Vagina (tissue), 2 donors: ENCODE results near the gene PMF1. TPM values are rescaled to one million over a fixed set of nuclear protein-coding genes. Genes with fewer than 3 reads are reported as not detected.
A peak's percentile ranks its signal among the peaks of the same experiment; 100 is the strongest.

Experiments used
- DNase-seq, 2 donors: peaks; one replicate each; pipeline ENCODE4 v3.0.0-alpha.2; 2017; ENCODE audit errors: extremely low spot score in 2 of 2
- H3K27ac ChIP-seq: fragments of 200-600 bp; sonication (generic); one replicate; pipeline ENCODE4 v1.5.1; 2019
- H3K27me3 ChIP-seq: fragments of 200-600 bp; sonication (generic); one replicate; pipeline ENCODE4 v1.5.1; 2019
- H3K36me3 ChIP-seq, 2 donors: fragments of 200-600 bp; sonication (generic); one replicate each; pipeline ENCODE4 v1.5.1; 2017 to 2019
- H3K4me1 ChIP-seq: fragments of 200-600 bp; sonication (generic); one replicate; pipeline ENCODE4 v1.5.1; 2019
- H3K4me3 ChIP-seq, 2 donors: fragments of 200-600 bp; sonication (generic); 1 replicate in 1 of 2; 2 replicates in 1 of 2; pipeline ENCODE4 v1.5.1; 2016 to 2019
- H3K9me3 ChIP-seq: fragments of 200-600 bp; sonication (generic); one replicate; pipeline ENCODE4 v1.5.1; 2019
- POLR2A ChIP-seq, 2 donors: fragments of 450-650 bp; IDR thresholded peaks; one replicate each; pipeline ENCODE4 v1.6.1; 2017; ENCODE audit warnings: antibody characterized with exemption in 2 of 2, mild to moderate bottlenecking in 2 of 2, moderate library complexity in 2 of 2
- POLR2AphosphoS5 ChIP-seq, 2 donors: sonication (generic); formaldehyde crosslinking; IDR thresholded peaks; one replicate each; pipeline ENCODE4 v1.9.0; 2017; ENCODE audit warnings: antibody characterized with exemption in 2 of 2, mild to moderate bottlenecking in 2 of 2, low read depth in 1 of 2; ENCODE audit not compliant: insufficient read depth in 1 of 2
- intact Hi-C: fragments of 100-400 bp; cut with DNase I; formaldehyde crosslinking; loops from one replicate; pipeline ENCODE4 v1.15.1; 2023
- total RNA-seq: library from RNA; depleted of rRNA; stranded (reverse); fragments of >200 nt; gene quantifications from one replicate; pipeline ENCODE4 v1.2.3, GENCODE V29; 2016
- TF ChIP-seq, protein P1 (sequence below), 3 experiments: fragments of 450-650 bp in 2 of 3; fragments of 200-600 bp in 1 of 3; sonication (generic) in 1 of 3; IDR thresholded peaks; one replicate each; pipeline ENCODE4 v1.5.1; 2017 to 2019; ENCODE audit warnings: antibody characterized with exemption in 3 of 3, mild to moderate bottlenecking in 2 of 3, moderate library complexity in 2 of 3

PMF1 gene
- total RNA-seq, 1 donor from 2014 or later = 44.7 TPM

DNA sequence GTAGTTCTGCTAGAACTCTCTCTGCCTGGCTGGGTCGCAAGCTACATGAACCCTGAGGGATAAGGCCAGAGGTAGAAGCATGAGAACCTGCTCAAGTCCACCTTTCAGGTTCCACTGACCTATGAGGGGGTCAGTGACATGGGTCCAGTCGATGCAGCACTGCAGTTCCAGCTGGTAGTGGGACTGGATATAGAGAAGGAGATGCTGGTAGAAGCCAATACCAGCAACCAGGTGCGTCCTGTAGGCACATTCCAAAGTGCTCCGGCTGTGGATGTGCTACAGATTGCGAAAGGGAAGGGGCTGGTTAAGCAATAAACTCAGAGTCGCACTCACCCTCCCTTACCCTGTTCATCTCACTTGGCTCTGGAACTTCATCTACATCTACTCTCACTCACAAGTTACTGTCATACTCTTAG, 64.2 kb downstream of the PMF1 start:
- H3K27me3 ChIP-seq = no peaks in the 10 kb centered on the region
- intact Hi-C loops = no loop called here
- no peak for DNase-seq
- TF ChIP-seq, protein P1, sequence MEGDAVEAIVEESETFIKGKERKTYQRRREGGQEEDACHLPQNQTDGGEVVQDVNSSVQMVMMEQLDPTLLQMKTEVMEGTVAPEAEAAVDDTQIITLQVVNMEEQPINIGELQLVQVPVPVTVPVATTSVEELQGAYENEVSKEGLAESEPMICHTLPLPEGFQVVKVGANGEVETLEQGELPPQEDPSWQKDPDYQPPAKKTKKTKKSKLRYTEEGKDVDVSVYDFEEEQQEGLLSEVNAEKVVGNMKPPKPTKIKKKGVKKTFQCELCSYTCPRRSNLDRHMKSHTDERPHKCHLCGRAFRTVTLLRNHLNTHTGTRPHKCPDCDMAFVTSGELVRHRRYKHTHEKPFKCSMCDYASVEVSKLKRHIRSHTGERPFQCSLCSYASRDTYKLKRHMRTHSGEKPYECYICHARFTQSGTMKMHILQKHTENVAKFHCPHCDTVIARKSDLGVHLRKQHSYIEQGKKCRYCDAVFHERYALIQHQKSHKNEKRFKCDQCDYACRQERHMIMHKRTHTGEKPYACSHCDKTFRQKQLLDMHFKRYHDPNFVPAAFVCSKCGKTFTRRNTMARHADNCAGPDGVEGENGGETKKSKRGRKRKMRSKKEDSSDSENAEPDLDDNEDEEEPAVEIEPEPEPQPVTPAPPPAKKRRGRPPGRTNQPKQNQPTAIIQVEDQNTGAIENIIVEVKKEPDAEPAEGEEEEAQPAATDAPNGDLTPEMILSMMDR (IDR thresholded peaks at IDR 0.05) = no peak
- no peak for TF ChIP-seq POLR2A (IDR thresholded peaks at IDR 0.05)
- TF ChIP-seq POLR2AphosphoS5 (IDR thresholded peaks at IDR 0.05; ENCODE audit: insufficient read depth in 1 of 2, low read depth in 1 of 2) = no peak
- H3K4me1 ChIP-seq = peaks cover 22% of the 10 kb centered on the region
- H3K4me3 ChIP-seq = no peak overlapping the region
- no peaks in the 10 kb centered on the region for H3K9me3 ChIP-seq
- H3K36me3 ChIP-seq = peaks cover 0 to 69% of the 10 kb centered on the region in 2 donors
- H3K27ac ChIP-seq = no peak overlapping the region

DNA sequence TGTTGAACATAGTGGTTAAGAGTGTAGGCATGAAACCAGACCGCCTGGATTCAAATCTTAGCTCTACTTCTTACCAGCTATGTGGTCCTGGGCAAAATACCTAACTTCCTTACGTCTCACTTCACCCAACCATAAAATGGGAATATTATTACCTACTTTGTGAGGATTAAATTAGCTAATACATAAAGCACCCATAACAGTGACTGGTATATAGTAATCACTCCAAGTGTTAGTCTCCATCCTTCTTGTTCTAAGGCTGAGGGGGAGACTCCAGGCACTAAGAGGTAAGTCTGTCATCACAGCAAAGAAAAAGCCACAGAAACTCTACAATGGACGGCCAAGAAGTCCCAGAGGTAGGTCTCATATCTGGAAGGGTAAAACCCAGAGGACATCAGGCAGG, 67.0 kb downstream of the PMF1 start:
- no peak for DNase-seq
- Histone ChIP-seq H3K27me3 (no peaks in the 10 kb centered on the region), H3K36me3 (peaks cover 0 to 40% of the 10 kb centered on the region in 2 donors), H3K4me3 (no peak overlapping the region), H3K9me3 (no peaks in the 10 kb centered on the region), H3K4me1 (peaks cover 42% of the 10 kb centered on the region), H3K27ac (no peak overlapping the region)
- intact Hi-C loops = no loop called here
- TF ChIP-seq POLR2AphosphoS5 (IDR thresholded peaks at IDR 0.05; ENCODE audit: insufficient read depth in 1 of 2, low read depth in 1 of 2) = no peak
- TF ChIP-seq, protein P1 (IDR thresholded peaks at IDR 0.05) = no peak
- no peak for TF ChIP-seq POLR2A (IDR thresholded peaks at IDR 0.05)

DNA sequence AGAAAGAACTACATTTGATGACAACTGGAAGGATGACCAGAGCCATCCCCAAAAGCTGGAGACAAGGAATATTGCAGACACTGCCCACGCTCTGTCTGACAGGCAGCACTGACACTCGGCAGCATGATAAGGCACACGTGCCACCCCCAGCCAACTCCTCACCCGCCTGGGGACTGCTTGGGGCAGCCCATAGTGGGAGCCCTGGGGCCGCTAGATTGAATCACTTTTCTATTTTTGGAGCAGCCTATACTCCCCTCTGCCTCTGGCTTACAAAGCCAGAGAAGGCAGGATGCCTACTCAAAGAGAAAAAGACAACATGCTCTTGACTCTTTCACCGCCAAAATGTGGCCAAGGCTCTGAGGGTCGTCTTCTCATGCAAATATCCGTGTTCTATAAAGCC, 68.5 kb downstream of the PMF1 start:
- Histone ChIP-seq H3K4me3 (peak overlapping the region; percentile 90 to 94), H3K27ac (peak overlapping the region; percentile 94), H3K27me3 (no peaks in the 10 kb centered on the region), H3K4me1 (peaks cover 52% of the 10 kb centered on the region), H3K36me3 (peaks cover 0 to 31% of the 10 kb centered on the region in 2 donors), H3K9me3 (no peaks in the 10 kb centered on the region)
- intact Hi-C loops = no loop called here
- DNase-seq = no peak
- TF ChIP-seq POLR2AphosphoS5 (IDR thresholded peaks at IDR 0.05; ENCODE audit: insufficient read depth in 1 of 2, low read depth in 1 of 2) (no peak), POLR2A (IDR thresholded peaks at IDR 0.05) (no peak)
- TF ChIP-seq, protein P1 (IDR thresholded peaks at IDR 0.05) = no peak

DNA sequence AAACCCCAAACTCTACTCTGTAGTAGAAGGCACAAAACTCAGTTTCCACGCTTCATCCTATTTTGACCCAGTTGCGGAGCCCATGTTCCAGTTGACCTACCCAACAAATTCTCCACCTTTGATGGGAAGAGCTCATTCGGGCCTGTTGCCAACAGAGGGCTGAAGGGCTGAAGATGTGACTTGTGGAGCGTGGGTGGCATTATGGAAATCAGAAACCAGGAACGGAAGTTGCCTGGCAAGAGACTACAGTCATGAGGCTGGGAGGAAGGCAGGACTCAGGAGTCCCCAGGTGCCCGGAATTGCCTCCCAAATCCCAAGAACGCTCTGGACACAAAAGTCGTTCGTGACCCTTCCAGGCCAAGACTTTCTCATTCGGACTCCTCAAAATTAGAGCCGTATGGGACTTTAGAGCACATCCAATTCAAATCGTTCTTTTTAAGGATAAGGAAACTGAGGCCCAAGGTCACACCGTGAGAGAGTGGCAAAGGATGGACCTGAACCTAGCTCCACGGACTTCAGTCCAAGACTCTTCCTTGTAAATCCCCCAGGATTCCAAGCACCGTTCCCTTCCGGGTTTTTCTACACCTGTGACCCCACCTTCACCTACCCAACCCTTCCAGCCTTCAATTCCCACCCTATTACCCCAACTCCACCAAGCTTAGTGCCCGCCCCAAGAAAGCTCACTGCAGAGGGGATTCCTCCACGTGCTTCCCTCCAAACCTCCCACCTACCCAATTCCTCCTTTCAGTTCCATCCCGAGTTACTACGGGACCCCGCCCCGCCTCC, 69.1 kb downstream of the PMF1 start:
- no peaks in the 10 kb centered on the region for H3K27me3 ChIP-seq
- no peak for TF ChIP-seq POLR2A (IDR thresholded peaks at IDR 0.05)
- TF ChIP-seq, protein P1 (IDR thresholded peaks at IDR 0.05) = no peak
- no peak for TF ChIP-seq POLR2AphosphoS5 (IDR thresholded peaks at IDR 0.05; ENCODE audit: insufficient read depth in 1 of 2, low read depth in 1 of 2)
- H3K36me3 ChIP-seq = peaks cover 0 to 26% of the 10 kb centered on the region in 2 donors
- peak overlapping the region; percentile 94 for H3K27ac ChIP-seq
- no peak for DNase-seq
- H3K4me1 ChIP-seq = peaks cover 52% of the 10 kb centered on the region
- peak overlapping the region; percentile 90 to 94 for H3K4me3 ChIP-seq
- H3K9me3 ChIP-seq = no peaks in the 10 kb centered on the region
- intact Hi-C loops = no loop called here
